GM23338 (cell line): ENCODE measurements around the gene RAB5IF. TPM values are rescaled to one million over a fixed set of nuclear protein-coding genes. Genes with fewer than 3 reads are reported as not detected.

Experiments
- ATAC-seq: fragments of 200-7000 bp; cut with Tn5 transposase; 3 replicates; pipeline ENCODE4 v1.9.1; 2020
- DNase-seq: peaks from one replicate; pipeline ENCODE4 v3.0.0-alpha.2; 2015; ENCODE audit warnings: low spot score
- H2AFZ ChIP-seq: fragments of 200-600 bp; sonication (generic); 2 replicates; pipeline ENCODE4 v1.8.0; 2016; ENCODE audit warnings: antibody characterized with exemption, mild to moderate bottlenecking, moderate library complexity
- H3F3A ChIP-seq: fragments of 200-600 bp; sonication (generic); replicated peaks from 2 replicates; pipeline ENCODE4 v1.8.0; 2017; ENCODE audit warnings: antibody characterized with exemption, mixed run types, low read depth
- H3K27ac ChIP-seq: fragments of 200-600 bp; sonication (generic); 2 replicates; pipeline ENCODE4 v1.6.1; 2016; ENCODE audit warnings: low read depth
- H3K27me3 ChIP-seq: fragments of 200-600 bp; sonication (generic); 2 replicates; pipeline ENCODE4 v1.8.0; 2016; ENCODE audit warnings: mild to moderate bottlenecking, mixed run types, moderate library complexity; ENCODE audit not compliant: insufficient read depth
- H3K36me3 ChIP-seq: fragments of 200-600 bp; sonication (generic); 2 replicates; pipeline ENCODE4 v1.8.0; 2016; ENCODE audit warnings: mild to moderate bottlenecking; ENCODE audit not compliant: insufficient read depth
- H3K4me1 ChIP-seq: fragments of 200-600 bp; sonication (generic); 2 replicates; pipeline ENCODE4 v1.8.0; 2016; ENCODE audit warnings: mild to moderate bottlenecking, moderate library complexity; ENCODE audit not compliant: insufficient read depth
- H3K4me2 ChIP-seq: fragments of 200-600 bp; sonication (generic); 2 replicates; pipeline ENCODE4 v1.7.1; 2017; ENCODE audit warnings: mixed run types
- H3K4me3 ChIP-seq: fragments of 200-600 bp; sonication (generic); 2 replicates; pipeline ENCODE4 v1.6.1; 2016; ENCODE audit warnings: mixed run types
- H3K79me2 ChIP-seq: fragments of 200-600 bp; sonication (generic); replicated peaks from 2 replicates; pipeline ENCODE4 v1.8.0; 2017; ENCODE audit warnings: mild to moderate bottlenecking; ENCODE audit not compliant: insufficient read depth
- H3K9me2 ChIP-seq: fragments of 200-600 bp; sonication (generic); 2 replicates; pipeline ENCODE4 v1.8.0; 2017; ENCODE audit not compliant: insufficient read depth
- H4K20me1 ChIP-seq: fragments of 200-600 bp; sonication (generic); replicated peaks from 2 replicates; pipeline ENCODE4 v1.8.0; 2017; ENCODE audit warnings: mild to moderate bottlenecking; ENCODE audit not compliant: insufficient read depth
- H3K27ac Mint-ChIP-seq: 2 replicates; pipeline ENCODE4 v1.8.0; 2020; ENCODE audit warnings: inconsistent platforms, mild to moderate bottlenecking, moderate library complexity, mixed read lengths
- H3K27me3 Mint-ChIP-seq: 3 replicates; pipeline ENCODE4 v1.8.0; 2022; ENCODE audit warnings: low read depth, mild to moderate bottlenecking, moderate library complexity, mixed read lengths, inconsistent platforms; ENCODE audit not compliant: insufficient read depth, poor library complexity
- H3K36me3 Mint-ChIP-seq: 3 replicates; pipeline ENCODE4 v1.8.0; 2021; ENCODE audit warnings: low read depth, mild to moderate bottlenecking, inconsistent platforms, moderate library complexity, mixed read lengths
- H3K4me1 Mint-ChIP-seq: 3 replicates; pipeline ENCODE4 v1.8.0; 2020; ENCODE audit warnings: mild to moderate bottlenecking, inconsistent platforms, mixed read lengths
- H3K4me3 Mint-ChIP-seq: 3 replicates; pipeline ENCODE4 v1.8.0; 2021; ENCODE audit warnings: moderate library complexity, mild to moderate bottlenecking, inconsistent platforms, mixed read lengths
- H3K9me3 Mint-ChIP-seq: 3 replicates; pipeline ENCODE4 v1.8.0; 2020; ENCODE audit warnings: moderate library complexity, mild to moderate bottlenecking, inconsistent platforms, mixed read lengths
- ETS1 ChIP-seq: IDR thresholded peaks from 2 replicates; pipeline ENCODE4 v1.6.1; 2016; ENCODE audit warnings: antibody characterized with exemption
- EZH2phosphoT487 ChIP-seq: fragments of 200-600 bp; sonication (generic); IDR thresholded peaks from one replicate; pipeline ENCODE4 v1.8.1; 2018; ENCODE audit warnings: antibody characterized with exemption; ENCODE audit not compliant: unreplicated experiment
- JUNB ChIP-seq: IDR thresholded peaks from one replicate; pipeline ENCODE4 v1.6.1; 2016; ENCODE audit warnings: antibody characterized with exemption; ENCODE audit not compliant: unreplicated experiment
- POLR2AphosphoS5 ChIP-seq: IDR thresholded peaks from 2 replicates; pipeline ENCODE4 v1.6.1; 2016; ENCODE audit warnings: antibody characterized with exemption, low read depth
- REST ChIP-seq: IDR thresholded peaks from one replicate; pipeline ENCODE4 v1.6.1; 2018; ENCODE audit warnings: antibody characterized with exemption; ENCODE audit not compliant: unreplicated experiment
- STAT1 ChIP-seq: IDR thresholded peaks from one replicate; pipeline ENCODE4 v1.6.1; 2016; ENCODE audit warnings: antibody characterized with exemption; ENCODE audit not compliant: unreplicated experiment
- ZNF114 ChIP-seq: fragments of 250-450 bp; sonication (Bioruptor Pico); IDR thresholded peaks from 2 replicates; pipeline ENCODE4 v1.5.0; 2020; ENCODE audit warnings: mild to moderate bottlenecking, moderate library complexity
- ZNF331 ChIP-seq: fragments of 250-450 bp; sonication (Bioruptor Pico); IDR thresholded peaks from 2 replicates; pipeline ENCODE4 v1.5.0; 2020; ENCODE audit warnings: low read depth, mild to moderate bottlenecking, moderate library complexity
- polyA plus RNA-seq: library from polyadenylated mRNA; unstranded; fragments of >200 nt; fragmentation: Nextera tagmentation; extraction: Ambion mirVana; gene quantifications from 2 replicates; pipeline ENCODE4 v1.2.1, GENCODE V29; 2016
- total RNA-seq: library from RNA; depleted of rRNA; stranded (reverse); fragments of >200 nt; shearing (Covaris generic); gene quantifications from 2 replicates; pipeline ENCODE4 v1.2.3, GENCODE V29; 2014
- TF ChIP-seq, protein P1 (sequence below): fragments of 250-450 bp; sonication (Bioruptor Pico); IDR thresholded peaks from 2 replicates; pipeline ENCODE4 v1.5.0; 2020; ENCODE audit warnings: mild to moderate bottlenecking, moderate library complexity
- TF ChIP-seq, protein P2 (sequence below), 2 experiments: fragments of 200-600 bp in 1 of 2; sonication (generic) in 1 of 2; conservative IDR thresholded peaks; 2 replicates each; pipeline versions ENCODE4 v1.5.1 to v1.6.1; 2016 to 2017; ENCODE audit warnings: antibody characterized with exemption in 2 of 2, low read depth in 2 of 2, mild to moderate bottlenecking in 2 of 2, moderate library complexity in 1 of 2

RAB5IF gene
- total and polyA plus RNA-seq, 2 experiments from 2014 or later = 123 to 138 TPM

GRCh38 chr20:36591854-36592641 lies 13.5 kb upstream of the RAB5IF start (continued):
- TF ChIP-seq, protein P1, sequence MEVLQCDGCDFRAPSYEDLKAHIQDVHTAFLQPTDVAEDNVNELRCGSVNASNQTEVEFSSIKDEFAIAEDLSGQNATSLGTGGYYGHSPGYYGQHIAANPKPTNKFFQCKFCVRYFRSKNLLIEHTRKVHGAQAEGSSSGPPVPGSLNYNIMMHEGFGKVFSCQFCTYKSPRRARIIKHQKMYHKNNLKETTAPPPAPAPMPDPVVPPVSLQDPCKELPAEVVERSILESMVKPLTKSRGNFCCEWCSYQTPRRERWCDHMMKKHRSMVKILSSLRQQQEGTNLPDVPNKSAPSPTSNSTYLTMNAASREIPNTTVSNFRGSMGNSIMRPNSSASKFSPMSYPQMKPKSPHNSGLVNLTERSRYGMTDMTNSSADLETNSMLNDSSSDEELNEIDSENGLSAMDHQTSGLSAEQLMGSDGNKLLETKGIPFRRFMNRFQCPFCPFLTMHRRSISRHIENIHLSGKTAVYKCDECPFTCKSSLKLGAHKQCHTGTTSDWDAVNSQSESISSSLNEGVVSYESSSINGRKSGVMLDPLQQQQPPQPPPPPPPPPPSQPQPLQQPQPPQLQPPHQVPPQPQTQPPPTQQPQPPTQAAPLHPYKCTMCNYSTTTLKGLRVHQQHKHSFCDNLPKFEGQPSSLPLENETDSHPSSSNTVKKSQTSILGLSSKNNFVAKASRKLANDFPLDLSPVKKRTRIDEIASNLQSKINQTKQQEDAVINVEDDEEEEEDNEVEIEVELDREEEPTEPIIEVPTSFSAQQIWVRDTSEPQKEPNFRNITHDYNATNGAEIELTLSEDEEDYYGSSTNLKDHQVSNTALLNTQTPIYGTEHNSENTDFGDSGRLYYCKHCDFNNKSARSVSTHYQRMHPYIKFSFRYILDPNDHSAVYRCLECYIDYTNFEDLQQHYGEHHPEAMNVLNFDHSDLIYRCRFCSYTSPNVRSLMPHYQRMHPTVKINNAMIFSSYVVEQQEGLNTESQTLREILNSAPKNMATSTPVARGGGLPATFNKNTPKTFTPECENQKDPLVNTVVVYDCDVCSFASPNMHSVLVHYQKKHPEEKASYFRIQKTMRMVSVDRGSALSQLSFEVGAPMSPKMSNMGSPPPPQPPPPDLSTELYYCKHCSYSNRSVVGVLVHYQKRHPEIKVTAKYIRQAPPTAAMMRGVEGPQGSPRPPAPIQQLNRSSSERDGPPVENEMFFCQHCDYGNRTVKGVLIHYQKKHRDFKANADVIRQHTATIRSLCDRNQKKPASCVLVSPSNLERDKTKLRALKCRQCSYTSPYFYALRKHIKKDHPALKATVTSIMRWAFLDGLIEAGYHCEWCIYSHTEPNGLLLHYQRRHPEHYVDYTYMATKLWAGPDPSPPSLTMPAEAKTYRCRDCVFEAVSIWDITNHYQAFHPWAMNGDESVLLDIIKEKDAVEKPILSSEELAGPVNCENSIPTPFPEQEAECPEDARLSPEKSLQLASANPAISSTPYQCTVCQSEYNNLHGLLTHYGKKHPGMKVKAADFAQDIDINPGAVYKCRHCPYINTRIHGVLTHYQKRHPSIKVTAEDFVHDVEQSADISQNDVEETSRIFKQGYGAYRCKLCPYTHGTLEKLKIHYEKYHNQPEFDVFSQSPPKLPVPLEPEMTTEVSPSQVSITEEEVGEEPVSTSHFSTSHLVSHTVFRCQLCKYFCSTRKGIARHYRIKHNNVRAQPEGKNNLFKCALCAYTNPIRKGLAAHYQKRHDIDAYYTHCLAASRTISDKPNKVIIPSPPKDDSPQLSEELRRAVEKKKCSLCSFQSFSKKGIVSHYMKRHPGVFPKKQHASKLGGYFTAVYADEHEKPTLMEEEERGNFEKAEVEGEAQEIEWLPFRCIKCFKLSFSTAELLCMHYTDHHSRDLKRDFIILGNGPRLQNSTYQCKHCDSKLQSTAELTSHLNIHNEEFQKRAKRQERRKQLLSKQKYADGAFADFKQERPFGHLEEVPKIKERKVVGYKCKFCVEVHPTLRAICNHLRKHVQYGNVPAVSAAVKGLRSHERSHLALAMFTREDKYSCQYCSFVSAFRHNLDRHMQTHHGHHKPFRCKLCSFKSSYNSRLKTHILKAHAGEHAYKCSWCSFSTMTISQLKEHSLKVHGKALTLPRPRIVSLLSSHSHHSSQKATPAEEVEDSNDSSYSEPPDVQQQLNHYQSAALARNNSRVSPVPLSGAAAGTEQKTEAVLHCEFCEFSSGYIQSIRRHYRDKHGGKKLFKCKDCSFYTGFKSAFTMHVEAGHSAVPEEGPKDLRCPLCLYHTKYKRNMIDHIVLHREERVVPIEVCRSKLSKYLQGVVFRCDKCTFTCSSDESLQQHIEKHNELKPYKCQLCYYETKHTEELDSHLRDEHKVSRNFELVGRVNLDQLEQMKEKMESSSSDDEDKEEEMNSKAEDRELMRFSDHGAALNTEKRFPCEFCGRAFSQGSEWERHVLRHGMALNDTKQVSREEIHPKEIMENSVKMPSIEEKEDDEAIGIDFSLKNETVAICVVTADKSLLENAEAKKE (CRISPR knock-in tag) = no peak

- Histone ChIP-seq H3K4me3 (no peak overlapping the region), H4K20me1 (peaks cover 2% of the 10 kb centered on the region; the same call in 1 of the 2 replicates), H3K9me2 (no peaks in the 10 kb centered on the region), H3K36me3 (no peaks in the 10 kb centered on the region), H3K27me3 (no peaks in the 10 kb centered on the region), H3K4me1 (peaks cover 22% of the 10 kb centered on the region), H2AFZ (no peak overlapping the region), H3F3A (peaks cover 7% of the 10 kb centered on the region), H3K79me2 (no peaks in the 10 kb centered on the region; the same call in 1 of the 2 replicates), H3K4me2 (no peak overlapping the region), H3K27ac (no peak overlapping the region)
- Mint-ChIP-seq H3K36me3 (peaks cover 60% of the 10 kb centered on the region), H3K27me3 (peaks cover 5% of the 10 kb centered on the region), H3K4me3 (no peak overlapping the region), H3K9me3 (peaks cover 5% of the 10 kb centered on the region; the same call in 2 of the 3 replicates), H3K27ac (no peak overlapping the region), H3K4me1 (peaks cover 38% of the 10 kb centered on the region)
- DNase-seq (no peak), ATAC-seq (no peak)
- TF ChIP-seq, protein P2, sequence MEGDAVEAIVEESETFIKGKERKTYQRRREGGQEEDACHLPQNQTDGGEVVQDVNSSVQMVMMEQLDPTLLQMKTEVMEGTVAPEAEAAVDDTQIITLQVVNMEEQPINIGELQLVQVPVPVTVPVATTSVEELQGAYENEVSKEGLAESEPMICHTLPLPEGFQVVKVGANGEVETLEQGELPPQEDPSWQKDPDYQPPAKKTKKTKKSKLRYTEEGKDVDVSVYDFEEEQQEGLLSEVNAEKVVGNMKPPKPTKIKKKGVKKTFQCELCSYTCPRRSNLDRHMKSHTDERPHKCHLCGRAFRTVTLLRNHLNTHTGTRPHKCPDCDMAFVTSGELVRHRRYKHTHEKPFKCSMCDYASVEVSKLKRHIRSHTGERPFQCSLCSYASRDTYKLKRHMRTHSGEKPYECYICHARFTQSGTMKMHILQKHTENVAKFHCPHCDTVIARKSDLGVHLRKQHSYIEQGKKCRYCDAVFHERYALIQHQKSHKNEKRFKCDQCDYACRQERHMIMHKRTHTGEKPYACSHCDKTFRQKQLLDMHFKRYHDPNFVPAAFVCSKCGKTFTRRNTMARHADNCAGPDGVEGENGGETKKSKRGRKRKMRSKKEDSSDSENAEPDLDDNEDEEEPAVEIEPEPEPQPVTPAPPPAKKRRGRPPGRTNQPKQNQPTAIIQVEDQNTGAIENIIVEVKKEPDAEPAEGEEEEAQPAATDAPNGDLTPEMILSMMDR (conservative IDR thresholded peaks at IDR 0.05; ENCODE audit: low read depth in 2 of 2) = no peak
- no peak for TF ChIP-seq STAT1
- no peak for TF ChIP-seq ETS1
- no peak for TF ChIP-seq POLR2AphosphoS5
- TF ChIP-seq ZNF114 (CRISPR knock-in tag) = no peak
- TF ChIP-seq EZH2phosphoT487 = no peak
- TF ChIP-seq JUNB = no peak
- no peak for TF ChIP-seq ZNF331 (CRISPR knock-in tag)
- no peak for TF ChIP-seq REST
Observed at GRCh38 chr20:36593347-36593929, 12.1 kb upstream of the RAB5IF start.
